ENCODE data around the gene SCGB1D1. TPM values are rescaled to one million over a fixed set of nuclear protein-coding genes. Genes with fewer than 3 reads are reported as not detected.

The SCGB1D1 gene
- polyA plus RNA-seq, 1 of the 3 experiments (the other 2 are of a cell fraction) = not detected

- H3K27ac ChIP-seq (ENCODE audit: low read depth in 2 of 2, low read length in 1 of 2) = no peak overlapping the region
- CTCF ChIA-PET = interaction anchor here (0.6 to 1.8 kb wide), 6 partner anchors 11 to 232 kb away, joined by 3 to 8 read pairs (median 3); no protein-coding TSS in a partner anchor
- H3K4me1 ChIP-seq (ENCODE audit: control insufficient read depth in 1 of 2, insufficient read depth in 2 of 2, low read depth in 1 of 2, low read length in 1 of 2) = no peaks in the 10 kb centered on the region
- H3K27me3 ChIP-seq (ENCODE audit: insufficient read depth) = no peaks in the 10 kb centered on the region
- no peaks in the 10 kb centered on the region; the same call in 1 of the 2 replicates for H4K20me1 ChIP-seq (ENCODE audit: insufficient read depth)
- H3K9me3 ChIP-seq = no peaks in the 10 kb centered on the region
- TF ChIP-seq, protein P1, sequence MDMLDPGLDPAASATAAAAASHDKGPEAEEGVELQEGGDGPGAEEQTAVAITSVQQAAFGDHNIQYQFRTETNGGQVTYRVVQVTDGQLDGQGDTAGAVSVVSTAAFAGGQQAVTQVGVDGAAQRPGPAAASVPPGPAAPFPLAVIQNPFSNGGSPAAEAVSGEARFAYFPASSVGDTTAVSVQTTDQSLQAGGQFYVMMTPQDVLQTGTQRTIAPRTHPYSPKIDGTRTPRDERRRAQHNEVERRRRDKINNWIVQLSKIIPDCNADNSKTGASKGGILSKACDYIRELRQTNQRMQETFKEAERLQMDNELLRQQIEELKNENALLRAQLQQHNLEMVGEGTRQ (IDR thresholded peaks at IDR 0.05; ENCODE audit: borderline replicate concordance, low read depth, low read length) = no peak
- TF ChIP-seq, protein P2, sequence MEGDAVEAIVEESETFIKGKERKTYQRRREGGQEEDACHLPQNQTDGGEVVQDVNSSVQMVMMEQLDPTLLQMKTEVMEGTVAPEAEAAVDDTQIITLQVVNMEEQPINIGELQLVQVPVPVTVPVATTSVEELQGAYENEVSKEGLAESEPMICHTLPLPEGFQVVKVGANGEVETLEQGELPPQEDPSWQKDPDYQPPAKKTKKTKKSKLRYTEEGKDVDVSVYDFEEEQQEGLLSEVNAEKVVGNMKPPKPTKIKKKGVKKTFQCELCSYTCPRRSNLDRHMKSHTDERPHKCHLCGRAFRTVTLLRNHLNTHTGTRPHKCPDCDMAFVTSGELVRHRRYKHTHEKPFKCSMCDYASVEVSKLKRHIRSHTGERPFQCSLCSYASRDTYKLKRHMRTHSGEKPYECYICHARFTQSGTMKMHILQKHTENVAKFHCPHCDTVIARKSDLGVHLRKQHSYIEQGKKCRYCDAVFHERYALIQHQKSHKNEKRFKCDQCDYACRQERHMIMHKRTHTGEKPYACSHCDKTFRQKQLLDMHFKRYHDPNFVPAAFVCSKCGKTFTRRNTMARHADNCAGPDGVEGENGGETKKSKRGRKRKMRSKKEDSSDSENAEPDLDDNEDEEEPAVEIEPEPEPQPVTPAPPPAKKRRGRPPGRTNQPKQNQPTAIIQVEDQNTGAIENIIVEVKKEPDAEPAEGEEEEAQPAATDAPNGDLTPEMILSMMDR (IDR thresholded peaks at IDR 0.05) = no peak
- TF ChIP-seq RAD21 (IDR thresholded peaks at IDR 0.05; ENCODE audit: low read length) (no peak), IRF3 (IDR thresholded peaks at IDR 0.05; ENCODE audit: low read depth, low read length) (no peak), CHD2 (IDR thresholded peaks at IDR 0.05; ENCODE audit: low read length, partially characterized antibody) (no peak), NRF1 (IDR thresholded peaks at IDR 0.05; ENCODE audit: low read depth, low read length) (no peak), SMC3 (IDR thresholded peaks at IDR 0.05; ENCODE audit: low read depth, low read length) (no peak), ZBTB33 (IDR thresholded peaks at IDR 0.05; ENCODE audit: borderline replicate concordance, low read depth) (no peak), JUND (IDR thresholded peaks at IDR 0.05) (no peak), TAF1 (IDR thresholded peaks at IDR 0.05; ENCODE audit: borderline replicate concordance, low read depth, low read length) (no peak), GATA2 (CRISPR knock-in tag; IDR thresholded peaks at IDR 0.05) (no peak), POLR2AphosphoS5 (IDR thresholded peaks at IDR 0.05; ENCODE audit: low read depth, low read length) (no peak), RXRA (IDR thresholded peaks at IDR 0.05; ENCODE audit: borderline replicate concordance, low read depth) (no peak), GABPA (IDR thresholded peaks at IDR 0.05; ENCODE audit: low read depth) (no peak), MAX (IDR thresholded peaks at IDR 0.05; ENCODE audit: low read depth) (no peak)
- WGBS (ENCODE audit: low lambda C conversion rate) = 67% methylated on average over 3 of the region's 3 CpGs
- H3K9me2 ChIP-seq = no peaks in the 10 kb centered on the region
- peaks cover 21 to 65% of the 10 kb centered on the region in 2 experiments for H3K36me3 ChIP-seq (replicated peaks in 1 of 2; ENCODE audit: control insufficient read depth in 1 of 2, insufficient read depth in 2 of 2, low read length in 1 of 2)
- H3K4me3 ChIP-seq (ENCODE audit: low read depth in 2 of 2, low read length in 1 of 2) = no peak overlapping the region
- peak; percentile 18 for DNase-seq
- no peak overlapping the region for H2AFZ ChIP-seq (ENCODE audit: low read depth)
- POLR2A ChIA-PET = no interaction called here
- no peak overlapping the region for H3K9ac ChIP-seq
- H3K79me2 ChIP-seq (ENCODE audit: insufficient read depth) = peaks cover 8% of the 10 kb centered on the region; the same call in 1 of the 2 replicates
- H3F3A ChIP-seq (replicated peaks; ENCODE audit: insufficient read depth) = no peaks in the 10 kb centered on the region
- H3K4me2 ChIP-seq = no peak overlapping the region
Observed at GRCh38 chr11:62142921-62143320, 47.1 kb upstream of the SCGB1D1 start.
